Occipital lobe (tissue), 2 donors: Measurements from ENCODE around the gene TRIML1. TPM values are rescaled to one million over a fixed set of nuclear protein-coding genes. Genes with fewer than 3 reads are reported as not detected.
"Not testable (repeated sequence)": the region's sequence is repeated elsewhere in the genome, so short reads cannot be mapped to it uniquely, and the experiment has no call there.

Experiments
- DNase-seq: peaks from one replicate; lab custom pipeline; 2025; lab: John Stamatoyannopoulos, UW
- total RNA-seq: library from RNA; depleted of rRNA; stranded (reverse); fragments of >200 nt; gene quantifications from one replicate; pipeline ENCODE4 v1.2.3, GENCODE V29; 2014

The TRIML1 gene
- total RNA-seq, 1 donor from 2014 or later: not detected

- no peak for DNase-seq
Measured at GRCh38 chr4:188147776-188148175, 8.5 kb downstream of the TRIML1 start.

GRCh38 chr4:188154668-188155405 is 15.6 kb downstream of the TRIML1 start:
- DNase-seq: no peak

GRCh38 chr4:188158336-188158735 is 19.1 kb downstream of the TRIML1 start:
- no peak for DNase-seq

GRCh38 chr4:188159513-188160226 is 20.4 kb downstream of the TRIML1 start:
- DNase-seq: not testable (repeated sequence)

GRCh38 chr4:188160406-188160805 is 21.2 kb downstream of the TRIML1 start:
- no peak for DNase-seq

GRCh38 chr4:188161167-188161566 is 21.9 kb downstream of the TRIML1 start:
- no peak for DNase-seq

GRCh38 chr4:188162698-188163097 is 23.5 kb downstream of the TRIML1 start:
- DNase-seq: no peak

GRCh38 chr4:188168726-188169373 is 29.6 kb downstream of the TRIML1 start:
- no peak for DNase-seq

- no peak for DNase-seq
Measured at GRCh38 chr4:188171551-188171950, 32.3 kb downstream of the TRIML1 start.

GRCh38 chr4:188175288-188175687 is 36.0 kb downstream of the TRIML1 start:
- no peak for DNase-seq

- no peak for DNase-seq
Measured at GRCh38 chr4:188177997-188178675, 38.9 kb downstream of the TRIML1 start.

GRCh38 chr4:188178806-188179205 is 39.6 kb downstream of the TRIML1 start:
- no peak for DNase-seq

GRCh38 chr4:188187106-188187505 is 47.9 kb downstream of the TRIML1 start:
- no peak for DNase-seq

GRCh38 chr4:188190461-188190860 is 51.2 kb downstream of the TRIML1 start:
- no peak for DNase-seq

- DNase-seq: no peak
Measured at GRCh38 chr4:188194421-188194820, 55.2 kb downstream of the TRIML1 start.

- no peak for DNase-seq
Measured at GRCh38 chr4:188195389-188195985, 56.2 kb downstream of the TRIML1 start.

- DNase-seq: no peak
Measured at GRCh38 chr4:188196134-188196735, 57.0 kb downstream of the TRIML1 start.
